Measurements from ENCODE around the gene EHF. TPM values are rescaled to one million over a fixed set of nuclear protein-coding genes. Genes with fewer than 3 reads are reported as not detected.

Gene EHF
- total and polyA plus RNA-seq, 8 donors, result 9.9 to 53.1 (median 13.9) TPM

- ATAC-seq, result no peak
- intact Hi-C loops (cut with DNase I), result no loop called here
- TF ChIP-seq, protein P1, sequence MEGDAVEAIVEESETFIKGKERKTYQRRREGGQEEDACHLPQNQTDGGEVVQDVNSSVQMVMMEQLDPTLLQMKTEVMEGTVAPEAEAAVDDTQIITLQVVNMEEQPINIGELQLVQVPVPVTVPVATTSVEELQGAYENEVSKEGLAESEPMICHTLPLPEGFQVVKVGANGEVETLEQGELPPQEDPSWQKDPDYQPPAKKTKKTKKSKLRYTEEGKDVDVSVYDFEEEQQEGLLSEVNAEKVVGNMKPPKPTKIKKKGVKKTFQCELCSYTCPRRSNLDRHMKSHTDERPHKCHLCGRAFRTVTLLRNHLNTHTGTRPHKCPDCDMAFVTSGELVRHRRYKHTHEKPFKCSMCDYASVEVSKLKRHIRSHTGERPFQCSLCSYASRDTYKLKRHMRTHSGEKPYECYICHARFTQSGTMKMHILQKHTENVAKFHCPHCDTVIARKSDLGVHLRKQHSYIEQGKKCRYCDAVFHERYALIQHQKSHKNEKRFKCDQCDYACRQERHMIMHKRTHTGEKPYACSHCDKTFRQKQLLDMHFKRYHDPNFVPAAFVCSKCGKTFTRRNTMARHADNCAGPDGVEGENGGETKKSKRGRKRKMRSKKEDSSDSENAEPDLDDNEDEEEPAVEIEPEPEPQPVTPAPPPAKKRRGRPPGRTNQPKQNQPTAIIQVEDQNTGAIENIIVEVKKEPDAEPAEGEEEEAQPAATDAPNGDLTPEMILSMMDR (IDR thresholded peaks at IDR 0.05), result no peak
- no peaks in the 10 kb centered on the region for H3K36me3 ChIP-seq
- no peak for DNase-seq
- H3K4me1 ChIP-seq, result peaks cover 5 to 10% of the 10 kb centered on the region in 2 donors
- H3K27me3 ChIP-seq, result no peaks in the 10 kb centered on the region
- H3K27ac ChIP-seq, result no peak overlapping the region
- H3K9me3 ChIP-seq, result no peaks in the 10 kb centered on the region
- H3K4me3 ChIP-seq, result no peak overlapping the region
These were observed 15.2 kb upstream of the EHF start for GRCh38 chr11:34605481-34606325.

- H3K27ac ChIP-seq, result no peak overlapping the region
These were observed 14.4 kb upstream of the EHF start for GRCh38 chr11:34606326-34607120.

GRCh38 chr11:34609187-34609751, 11.6 kb upstream of the EHF start:
- H3K4me3 ChIP-seq, result no peak overlapping the region
- H3K4me1 ChIP-seq, result peaks cover 0 to 12% of the 10 kb centered on the region in 2 donors
- no peaks in the 10 kb centered on the region for H3K36me3 ChIP-seq
- intact Hi-C loops (cut with DNase I), result no loop called here
- ATAC-seq, result no peak
- H3K27ac ChIP-seq, result no peak overlapping the region
- no peaks in the 10 kb centered on the region for H3K27me3 ChIP-seq
- DNase-seq, result no peak
- no peaks in the 10 kb centered on the region for H3K9me3 ChIP-seq
- TF ChIP-seq, protein P1 (IDR thresholded peaks at IDR 0.05), result no peak

More at GRCh38 chr11:34606326-34607120, 14.4 kb upstream of the EHF start:
- ATAC-seq, result no peak
- Histone ChIP-seq H3K27me3 (no peaks in the 10 kb centered on the region), H3K36me3 (no peaks in the 10 kb centered on the region), H3K9me3 (no peaks in the 10 kb centered on the region), H3K4me3 (no peak overlapping the region), H3K4me1 (peaks cover 2 to 3% of the 10 kb centered on the region in 2 donors)
- no peak for DNase-seq
- TF ChIP-seq, protein P1 (IDR thresholded peaks at IDR 0.05), result no peak
- intact Hi-C loops (cut with DNase I), result no loop called here

GRCh38 chr11:34609850-34610249, 11.0 kb upstream of the EHF start:
- intact Hi-C loops (cut with DNase I), result no loop called here
- Histone ChIP-seq H3K27ac (no peak overlapping the region), H3K4me1 (peaks cover 0 to 17% of the 10 kb centered on the region in 2 donors), H3K36me3 (no peaks in the 10 kb centered on the region), H3K27me3 (no peaks in the 10 kb centered on the region), H3K4me3 (no peak overlapping the region), H3K9me3 (no peaks in the 10 kb centered on the region)
- TF ChIP-seq, protein P1 (IDR thresholded peaks at IDR 0.05), result no peak
- ATAC-seq, result no peak
- no peak for DNase-seq

Measured in left lung (tissue), 10 donors.